ENCODE measurements around the gene CD81. TPM values are rescaled to one million over a fixed set of nuclear protein-coding genes. Genes with fewer than 3 reads are reported as not detected.

Gene CD81
- total RNA-seq, 1 experiment from 2014 or later: 183 TPM

DNA sequence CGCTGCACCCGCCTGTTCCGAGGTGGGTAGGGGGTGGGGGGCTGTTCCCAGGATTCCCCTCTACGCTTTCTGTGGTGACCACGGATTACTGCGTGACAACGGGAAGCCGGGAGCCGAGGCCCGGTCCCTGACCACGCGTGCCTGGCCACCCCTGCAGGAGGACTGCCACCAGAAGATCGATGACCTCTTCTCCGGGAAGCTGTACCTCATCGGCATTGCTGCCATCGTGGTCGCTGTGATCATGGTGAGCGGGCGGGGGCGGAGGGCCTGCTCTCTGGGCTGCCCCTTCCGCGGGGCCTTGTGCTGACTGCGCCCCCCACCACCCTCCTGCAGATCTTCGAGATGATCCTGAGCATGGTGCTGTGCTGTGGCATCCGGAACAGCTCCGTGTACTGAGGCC lies 19.4 kb downstream of the CD81 start:
- H3K27ac Mint-ChIP-seq (ENCODE audit: low read depth, unreplicated experiment): no peak overlapping the region
- no peaks in the 10 kb centered on the region for H3K27me3 Mint-ChIP-seq (ENCODE audit: insufficient read depth, unreplicated experiment)
- ChIA-PET CTCF (interaction anchor here (0.6 to 0.7 kb wide), 2 partner anchors 31 to 276 kb away, joined by 3 read pairs; no protein-coding TSS in a partner anchor), POLR2A (no interaction called here)
- TF ChIP-seq, protein P1, sequence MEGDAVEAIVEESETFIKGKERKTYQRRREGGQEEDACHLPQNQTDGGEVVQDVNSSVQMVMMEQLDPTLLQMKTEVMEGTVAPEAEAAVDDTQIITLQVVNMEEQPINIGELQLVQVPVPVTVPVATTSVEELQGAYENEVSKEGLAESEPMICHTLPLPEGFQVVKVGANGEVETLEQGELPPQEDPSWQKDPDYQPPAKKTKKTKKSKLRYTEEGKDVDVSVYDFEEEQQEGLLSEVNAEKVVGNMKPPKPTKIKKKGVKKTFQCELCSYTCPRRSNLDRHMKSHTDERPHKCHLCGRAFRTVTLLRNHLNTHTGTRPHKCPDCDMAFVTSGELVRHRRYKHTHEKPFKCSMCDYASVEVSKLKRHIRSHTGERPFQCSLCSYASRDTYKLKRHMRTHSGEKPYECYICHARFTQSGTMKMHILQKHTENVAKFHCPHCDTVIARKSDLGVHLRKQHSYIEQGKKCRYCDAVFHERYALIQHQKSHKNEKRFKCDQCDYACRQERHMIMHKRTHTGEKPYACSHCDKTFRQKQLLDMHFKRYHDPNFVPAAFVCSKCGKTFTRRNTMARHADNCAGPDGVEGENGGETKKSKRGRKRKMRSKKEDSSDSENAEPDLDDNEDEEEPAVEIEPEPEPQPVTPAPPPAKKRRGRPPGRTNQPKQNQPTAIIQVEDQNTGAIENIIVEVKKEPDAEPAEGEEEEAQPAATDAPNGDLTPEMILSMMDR (IDR thresholded peaks at IDR 0.05; ENCODE audit: unreplicated experiment): no peak
- peaks cover 32% of the 10 kb centered on the region for H3K36me3 Mint-ChIP-seq (ENCODE audit: insufficient read depth, unreplicated experiment)
- H3K9me3 Mint-ChIP-seq (ENCODE audit: unreplicated experiment): no peaks in the 10 kb centered on the region
- BruUV-seq (replicated peaks): no TSS peak
- DNase-seq (ENCODE audit: unreplicated experiment): no peak
- no peak overlapping the region for H3K4me3 Mint-ChIP-seq (ENCODE audit: unreplicated experiment)
- intact Hi-C loops (cut with micrococcal nuclease): no loop called here
- H3K4me1 Mint-ChIP-seq (ENCODE audit: insufficient read depth, unreplicated experiment): no peaks in the 10 kb centered on the region

DNA sequence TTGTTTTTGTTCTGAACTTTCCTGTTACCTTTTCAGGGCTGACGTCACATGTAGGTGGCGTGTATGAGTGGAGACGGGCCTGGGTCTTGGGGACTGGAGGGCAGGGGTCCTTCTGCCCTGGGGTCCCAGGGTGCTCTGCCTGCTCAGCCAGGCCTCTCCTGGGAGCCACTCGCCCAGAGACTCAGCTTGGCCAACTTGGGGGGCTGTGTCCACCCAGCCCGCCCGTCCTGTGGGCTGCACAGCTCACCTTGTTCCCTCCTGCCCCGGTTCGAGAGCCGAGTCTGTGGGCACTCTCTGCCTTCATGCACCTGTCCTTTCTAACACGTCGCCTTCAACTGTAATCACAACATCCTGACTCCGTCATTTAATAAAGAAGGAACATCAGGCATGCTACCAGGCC lies 19.9 kb downstream of the CD81 start:
- TF ChIP-seq, protein P1 (IDR thresholded peaks at IDR 0.05; ENCODE audit: unreplicated experiment): no peak
- H3K27ac Mint-ChIP-seq (ENCODE audit: low read depth, unreplicated experiment): peak overlapping the region; percentile 72
- no peaks in the 10 kb centered on the region for H3K9me3 Mint-ChIP-seq (ENCODE audit: unreplicated experiment)
- ChIA-PET POLR2A (no interaction called here), CTCF (no interaction called here)
- DNase-seq (ENCODE audit: unreplicated experiment): no peak
- H3K4me3 Mint-ChIP-seq (ENCODE audit: unreplicated experiment): no peak overlapping the region
- BruUV-seq (replicated peaks): TSS peak; percentile 38
- peaks cover 32% of the 10 kb centered on the region for H3K36me3 Mint-ChIP-seq (ENCODE audit: insufficient read depth, unreplicated experiment)
- no peaks in the 10 kb centered on the region for H3K27me3 Mint-ChIP-seq (ENCODE audit: insufficient read depth, unreplicated experiment)
- H3K4me1 Mint-ChIP-seq (ENCODE audit: insufficient read depth, unreplicated experiment): no peaks in the 10 kb centered on the region
- intact Hi-C loops (cut with micrococcal nuclease): no loop called here

DNA sequence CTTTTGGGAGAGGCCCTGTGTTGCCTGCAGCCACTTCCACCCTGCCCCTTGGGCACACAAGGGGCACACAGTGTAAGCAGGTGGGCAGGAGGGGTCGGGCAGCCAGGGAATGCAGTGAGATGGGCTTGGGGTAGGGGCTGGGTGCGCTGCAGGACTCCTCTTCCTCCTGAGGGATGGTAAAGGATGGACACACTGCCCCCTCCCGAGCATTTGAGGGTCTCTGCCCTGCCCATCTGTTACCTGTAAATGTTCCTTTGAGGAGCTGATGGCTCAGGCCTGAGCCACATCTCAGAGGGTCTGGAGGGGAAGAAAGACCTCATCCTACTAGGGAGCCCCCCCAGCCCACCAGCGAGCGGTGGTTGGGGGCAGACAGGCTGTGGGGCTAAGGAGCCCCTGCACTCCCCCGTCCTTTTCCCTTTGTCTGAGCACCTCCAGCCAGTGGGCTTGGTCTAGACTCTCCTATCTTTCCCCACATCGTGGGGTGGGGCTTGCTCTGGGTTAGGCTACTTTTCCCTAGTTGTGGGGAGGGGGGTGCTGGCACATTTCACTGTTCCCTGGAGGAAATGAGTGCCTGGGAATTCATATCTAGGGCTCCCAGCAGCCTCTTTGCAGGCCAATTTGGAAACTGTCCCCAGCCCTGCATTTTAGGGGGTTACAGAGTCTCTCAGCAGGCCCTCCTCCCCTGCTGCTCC lies 21.7 kb downstream of the CD81 start:
- Mint-ChIP-seq H3K27ac (ENCODE audit: low read depth, unreplicated experiment) (peak overlapping the region; percentile 94), H3K36me3 (ENCODE audit: insufficient read depth, unreplicated experiment) (peaks cover 41% of the 10 kb centered on the region), H3K9me3 (ENCODE audit: unreplicated experiment) (no peaks in the 10 kb centered on the region), H3K4me3 (ENCODE audit: unreplicated experiment) (peak overlapping the region; percentile 86), H3K4me1 (ENCODE audit: insufficient read depth, unreplicated experiment) (no peaks in the 10 kb centered on the region), H3K27me3 (ENCODE audit: insufficient read depth, unreplicated experiment) (no peaks in the 10 kb centered on the region)
- intact Hi-C loops (cut with micrococcal nuclease): no loop called here
- TF ChIP-seq, protein P1 (IDR thresholded peaks at IDR 0.05; ENCODE audit: unreplicated experiment): no peak
- POLR2A ChIA-PET: interaction anchor here (0.6 to 3.2 kb wide), 5 partner anchors 8 to 181 kb away, joined by 3 to 30 read pairs (median 9); partner anchors contain the start of gene CD81
- DNase-seq (ENCODE audit: unreplicated experiment): no peak
- CTCF ChIA-PET: interaction anchor here (0.5 to 3.5 kb wide), 7 partner anchors 8 to 808 kb away, joined by 3 to 22 read pairs (median 4); no protein-coding TSS in a partner anchor
- no TSS peak for BruUV-seq (replicated peaks)

DNA sequence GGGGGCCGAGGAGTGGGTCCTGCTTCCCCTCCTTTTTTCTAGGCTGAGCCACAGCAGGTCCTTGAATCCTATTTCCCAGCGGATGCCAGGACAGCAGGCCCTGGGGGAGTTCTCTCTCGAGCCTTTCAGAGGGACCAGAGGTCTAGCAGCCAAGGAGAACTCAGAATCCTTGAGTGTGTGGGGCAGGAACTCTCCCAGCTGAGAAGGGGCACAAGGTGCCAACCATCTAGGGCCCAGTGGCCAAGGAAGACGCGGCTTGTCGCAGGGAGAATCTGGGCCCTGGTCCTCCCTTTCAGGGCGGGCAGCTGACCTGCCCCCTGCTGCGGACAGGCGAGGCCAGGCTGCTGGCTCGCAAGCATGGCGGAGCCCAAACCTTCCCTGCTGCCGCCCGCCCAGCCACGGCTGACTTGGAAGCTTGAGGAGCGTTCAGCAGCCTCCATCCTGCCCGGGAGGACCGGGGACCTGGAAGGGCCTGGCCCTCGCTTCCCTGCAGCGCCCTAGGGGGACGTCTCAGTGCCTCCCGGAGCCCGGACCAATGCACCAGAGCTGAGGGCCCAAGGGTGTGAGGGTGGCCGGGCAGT lies 22.5 kb downstream of the CD81 start:
- peak; percentile 19 for DNase-seq (ENCODE audit: unreplicated experiment)
- Mint-ChIP-seq H3K27me3 (ENCODE audit: insufficient read depth, unreplicated experiment) (no peaks in the 10 kb centered on the region), H3K4me3 (ENCODE audit: unreplicated experiment) (peak overlapping the region; percentile 86), H3K4me1 (ENCODE audit: insufficient read depth, unreplicated experiment) (no peaks in the 10 kb centered on the region), H3K9me3 (ENCODE audit: unreplicated experiment) (no peaks in the 10 kb centered on the region), H3K27ac (ENCODE audit: low read depth, unreplicated experiment) (peak overlapping the region; percentile 94), H3K36me3 (ENCODE audit: insufficient read depth, unreplicated experiment) (peaks cover 42% of the 10 kb centered on the region)
- no TSS peak for BruUV-seq (replicated peaks)
- intact Hi-C loops (cut with micrococcal nuclease): loop anchor here (1.0 kb wide), 2 partner anchors 20 to 94 kb away; no protein-coding TSS in a partner anchor
- ChIA-PET POLR2A (interaction anchor here (0.6 to 3.2 kb wide), 11 partner anchors 9 to 561 kb away, joined by 3 to 30 read pairs (median 4); partner anchors contain the start of genes CD81, PHLDA2 and TNNI2), CTCF (interaction anchor here (0.5 to 3.5 kb wide), 9 partner anchors 9 to 132 kb away, joined by 3 to 28 read pairs (median 4); no protein-coding TSS in a partner anchor)
- TF ChIP-seq, protein P1 (IDR thresholded peaks at IDR 0.05; ENCODE audit: unreplicated experiment): no peak
